Measurements from ENCODE around the gene BTBD18.

DNA sequence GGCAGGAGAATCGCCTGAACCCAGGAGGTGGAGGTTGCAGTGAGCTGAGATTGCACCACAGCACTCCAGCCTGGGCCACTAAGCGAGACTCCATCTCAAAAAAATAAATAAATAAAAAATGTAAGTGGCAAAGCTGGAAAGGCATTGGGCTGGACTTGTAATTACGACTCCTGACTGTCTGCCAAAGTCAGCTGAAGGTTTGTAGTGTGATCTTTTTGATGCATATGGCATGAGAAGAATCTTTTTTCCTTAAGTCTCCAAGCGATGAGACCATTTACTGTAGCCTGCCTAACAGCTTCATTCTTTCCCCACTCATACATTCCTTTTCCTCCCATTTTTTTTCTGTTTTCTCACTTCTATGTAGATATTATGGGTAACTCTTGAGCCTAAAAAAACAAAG is 34.8 kb upstream of the BTBD18 start:
- TF ChIP-seq, protein P1, sequence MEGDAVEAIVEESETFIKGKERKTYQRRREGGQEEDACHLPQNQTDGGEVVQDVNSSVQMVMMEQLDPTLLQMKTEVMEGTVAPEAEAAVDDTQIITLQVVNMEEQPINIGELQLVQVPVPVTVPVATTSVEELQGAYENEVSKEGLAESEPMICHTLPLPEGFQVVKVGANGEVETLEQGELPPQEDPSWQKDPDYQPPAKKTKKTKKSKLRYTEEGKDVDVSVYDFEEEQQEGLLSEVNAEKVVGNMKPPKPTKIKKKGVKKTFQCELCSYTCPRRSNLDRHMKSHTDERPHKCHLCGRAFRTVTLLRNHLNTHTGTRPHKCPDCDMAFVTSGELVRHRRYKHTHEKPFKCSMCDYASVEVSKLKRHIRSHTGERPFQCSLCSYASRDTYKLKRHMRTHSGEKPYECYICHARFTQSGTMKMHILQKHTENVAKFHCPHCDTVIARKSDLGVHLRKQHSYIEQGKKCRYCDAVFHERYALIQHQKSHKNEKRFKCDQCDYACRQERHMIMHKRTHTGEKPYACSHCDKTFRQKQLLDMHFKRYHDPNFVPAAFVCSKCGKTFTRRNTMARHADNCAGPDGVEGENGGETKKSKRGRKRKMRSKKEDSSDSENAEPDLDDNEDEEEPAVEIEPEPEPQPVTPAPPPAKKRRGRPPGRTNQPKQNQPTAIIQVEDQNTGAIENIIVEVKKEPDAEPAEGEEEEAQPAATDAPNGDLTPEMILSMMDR (IDR thresholded peaks at IDR 0.05): no peak
- no peak for TF ChIP-seq POLR2A (IDR thresholded peaks at IDR 0.05)
